K562 treated with DMSO at 1 percent for 4 hours (cell line): ENCODE data around the gene STEAP1. TPM values are rescaled to one million over a fixed set of nuclear protein-coding genes. Genes with fewer than 3 reads are reported as not detected.

Experiments
- total RNA-seq: library from RNA; unstranded; fragments of 300-600 nt; gene quantifications from 2 replicates; pipeline ENCODE4 v1.2.3, GENCODE V29; 2022; ENCODE audit not compliant: insufficient read depth

The STEAP1 gene
- total RNA-seq: 0.76 TPM in 1 of 2 replicates, not detected in the other

DNA sequence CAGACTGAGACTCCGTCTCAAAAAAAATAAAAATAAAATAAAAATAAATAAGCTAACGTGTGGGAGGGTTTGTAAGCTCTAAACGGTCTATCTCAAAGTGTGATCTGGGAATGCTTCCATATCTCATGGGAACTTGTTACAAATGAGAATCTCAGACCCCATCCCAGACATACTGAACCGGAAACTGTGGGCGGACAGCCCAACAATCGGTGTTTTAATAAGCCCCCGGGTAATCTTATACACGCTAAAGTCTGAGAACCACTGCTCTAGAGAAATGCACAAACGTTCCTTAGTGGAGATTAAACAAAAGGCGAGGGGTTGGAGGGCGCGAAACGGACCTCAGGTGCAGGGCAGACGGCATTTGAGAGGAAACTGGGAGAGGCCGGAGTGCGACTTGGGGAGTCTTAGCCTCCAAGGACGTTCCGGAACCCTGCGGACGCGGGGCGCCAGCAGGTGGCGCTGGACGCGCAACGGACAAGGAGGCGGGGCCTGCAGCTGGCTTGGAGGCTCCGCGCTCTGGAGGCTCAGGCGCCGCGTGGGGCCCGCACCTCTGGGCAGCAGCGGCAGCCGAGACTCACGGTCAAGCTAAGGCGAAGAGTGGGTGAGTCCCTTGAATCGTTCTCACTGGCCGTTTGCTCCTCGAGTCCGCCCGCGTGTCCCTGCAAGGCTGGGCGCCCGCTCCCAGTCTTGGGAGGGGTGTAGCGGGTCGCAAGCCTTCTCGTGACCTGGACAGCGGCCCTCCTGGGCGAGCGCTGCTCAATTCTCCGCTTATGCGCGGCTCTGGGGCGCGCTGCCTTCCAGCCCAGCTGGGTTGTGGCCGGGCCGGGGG, at the start of gene STEAP1:
STEAP1 (plus strand) TSS at position 527 of the 829 bp plus-strand sequence. CDS start 5,320 bp downstream, outside the sequence.

DNA sequence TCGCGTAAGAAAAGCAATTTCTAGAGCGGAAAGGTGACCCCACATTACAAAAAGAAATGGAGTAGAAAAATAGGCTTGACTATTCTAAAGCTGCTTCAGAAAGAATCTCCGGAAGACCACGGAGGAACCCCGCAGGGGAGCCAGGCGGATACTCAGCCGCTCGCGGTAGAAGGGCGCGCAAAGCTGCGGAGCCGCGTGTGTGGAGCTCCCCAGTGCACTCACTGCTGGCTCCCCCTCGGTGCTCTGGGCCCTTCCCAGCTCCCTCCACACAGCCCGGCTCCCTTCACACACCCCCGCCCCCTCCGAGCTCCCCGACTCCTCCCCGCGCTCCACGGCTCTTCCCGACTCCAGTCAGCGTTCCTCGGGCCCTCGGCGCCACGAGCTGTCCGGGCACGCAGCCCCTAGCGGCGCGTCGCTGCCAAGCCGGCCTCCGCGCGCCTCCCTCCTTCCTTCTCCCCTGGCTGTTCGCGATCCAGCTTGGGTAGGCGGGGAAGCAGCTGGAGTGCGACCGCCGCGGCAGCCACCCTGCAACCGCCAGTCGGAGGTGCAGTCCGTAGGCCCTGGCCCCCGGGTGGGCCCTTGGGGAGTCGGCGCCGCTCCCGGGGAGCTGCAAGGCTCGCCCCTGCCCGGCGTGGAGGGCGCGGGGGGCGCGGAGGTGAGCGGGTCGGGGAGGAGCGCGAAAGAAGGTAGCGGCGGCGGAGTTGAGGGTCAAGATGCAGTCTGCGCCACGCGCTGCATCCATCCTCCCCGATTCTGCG, 57.3 kb downstream of the STEAP1 start, which contains the start of gene STEAP2:
STEAP2 (plus strand) TSS at position 350 of the 758 bp plus-strand sequence. CDS start 13,343 bp downstream, outside the sequence.

Other genes starting within 250 kb of the STEAP1 start
- not detected in 2 replicates for gene STEAP2, start 57.3 kb downstream of the STEAP1 start, total RNA-seq
- gene CFAP69, start 90.7 kb downstream of the STEAP1 start, total RNA-seq: not detected in 2 replicates
- gene FAM237B, start 166.8 kb downstream of the STEAP1 start, total RNA-seq: not detected in 2 replicates
- 7.8 and 11.0 TPM in 2 replicates for gene GTPBP10, start 192.2 kb downstream of the STEAP1 start, total RNA-seq
- 11.2 and 11.4 TPM in 2 replicates for gene CLDN12, start 249.0 kb downstream of the STEAP1 start, total RNA-seq